ENCODE results near the gene RGS6.
"Not testable (repeated sequence)": the region's sequence is repeated elsewhere in the genome, so short reads cannot be mapped to it uniquely, and the experiment has no call there.

Gene RGS6

DNA sequence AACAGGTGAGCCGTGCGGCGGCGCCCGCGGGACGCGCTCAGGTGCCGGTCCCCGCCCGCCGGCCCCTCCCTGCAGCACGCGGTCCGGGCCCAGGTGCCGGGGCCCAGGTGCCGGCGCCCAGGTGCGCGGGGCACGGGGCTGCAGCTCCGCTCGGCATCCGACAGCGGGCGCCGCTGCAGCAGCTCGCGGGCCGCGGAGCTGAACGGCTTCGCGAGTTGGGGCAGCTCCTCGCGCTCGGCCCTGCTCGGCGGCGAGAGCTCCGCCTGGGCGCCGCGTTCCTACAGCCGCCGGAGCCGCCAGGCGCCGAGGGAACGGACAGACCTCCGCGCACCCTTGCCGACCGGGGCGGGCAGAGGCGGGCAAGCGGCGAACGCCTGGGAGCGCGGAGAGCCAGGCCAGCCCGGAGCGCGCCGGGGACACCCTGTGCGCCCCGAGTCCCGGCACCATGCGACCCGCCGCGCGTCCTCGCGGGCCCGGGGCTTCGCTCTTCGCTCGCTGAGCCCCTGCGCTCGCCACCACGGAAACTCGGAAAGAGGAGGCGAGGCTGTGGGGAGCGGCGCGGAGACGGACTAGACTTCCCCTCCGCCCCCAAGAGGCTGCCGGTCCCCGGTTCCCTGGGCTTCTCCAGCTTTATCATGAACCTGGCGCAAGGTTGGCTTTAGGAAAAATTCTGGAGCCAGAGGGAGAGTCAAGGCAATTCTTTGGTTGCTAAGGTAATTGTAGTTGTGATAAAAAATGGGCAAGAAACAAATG is at the start of gene RGS6:
Gene RGS6, plus strand, starts transcription at position 201 of the 753 bp plus-strand sequence.
- DNase-seq, result peak; percentile 61

DNA sequence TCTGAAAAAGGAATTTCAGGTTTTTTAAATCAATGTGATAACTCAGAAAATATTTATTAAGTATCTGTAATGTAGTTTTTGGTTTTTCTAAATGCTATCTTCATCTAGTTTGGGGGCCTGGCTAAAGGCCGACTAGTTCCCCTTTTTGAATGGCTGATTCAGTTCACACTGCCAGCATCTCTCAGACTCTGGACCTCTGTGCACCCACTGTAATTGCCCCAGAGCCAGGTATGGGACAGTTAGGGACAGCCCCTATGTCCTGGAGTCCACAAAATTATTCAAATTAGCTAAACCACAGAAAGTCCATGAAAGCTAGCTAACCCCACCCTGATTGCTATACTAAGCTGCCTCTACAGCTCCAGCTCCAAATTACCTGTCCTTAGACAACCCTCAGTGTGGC is 49.1 kb upstream of the RGS6 start:
- no peak for DNase-seq

GRCh38 chr14:71885301-71885700 is 46.9 kb upstream of the RGS6 start:
- DNase-seq, result no peak

DNA sequence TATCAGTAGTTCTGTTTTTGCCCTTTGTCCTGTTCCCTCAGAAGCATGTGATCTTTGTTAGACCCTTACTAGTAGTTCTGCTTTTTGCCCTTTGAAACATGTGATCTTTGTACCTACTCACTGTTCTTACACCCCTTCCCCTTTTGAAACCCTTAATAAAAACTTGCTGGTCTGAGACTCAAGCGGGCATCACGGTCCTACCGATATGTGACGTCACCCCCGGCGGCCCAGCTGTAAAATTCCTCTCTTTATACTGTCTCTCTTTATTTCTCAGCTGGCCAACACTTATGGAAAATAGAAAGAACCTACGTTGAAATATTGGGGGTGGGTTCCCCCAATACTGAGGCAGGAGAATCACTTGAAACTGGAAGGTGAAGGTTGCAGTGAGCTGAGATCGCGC is 44.4 kb upstream of the RGS6 start:
- not testable (repeated sequence) for DNase-seq

- no peak for DNase-seq
These were observed 41.7 kb upstream of the RGS6 start for GRCh38 chr14:71890541-71890940.

DNA sequence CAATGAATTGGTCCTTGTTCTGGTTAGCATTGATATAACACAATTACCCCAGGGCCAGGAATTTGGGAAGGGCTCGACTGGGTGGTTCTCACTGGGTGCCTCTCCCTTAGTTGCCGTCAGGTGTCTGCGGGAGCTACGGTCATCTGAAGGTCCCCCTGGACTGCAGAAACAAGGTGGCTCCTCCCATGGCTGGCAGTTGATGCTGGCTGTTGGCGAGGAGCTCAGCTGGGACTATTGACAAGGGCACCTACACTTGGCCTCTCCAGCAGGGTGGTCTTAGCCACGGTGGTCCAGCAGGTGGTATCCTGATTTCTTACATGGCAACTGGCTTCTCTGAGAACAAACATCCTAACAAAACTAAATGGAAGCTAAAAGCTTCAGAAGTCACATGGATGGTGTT is 41.0 kb upstream of the RGS6 start:
- no peak for DNase-seq

- no peak for DNase-seq
These were observed 40.3 kb upstream of the RGS6 start for GRCh38 chr14:71891970-71892369.

DNA sequence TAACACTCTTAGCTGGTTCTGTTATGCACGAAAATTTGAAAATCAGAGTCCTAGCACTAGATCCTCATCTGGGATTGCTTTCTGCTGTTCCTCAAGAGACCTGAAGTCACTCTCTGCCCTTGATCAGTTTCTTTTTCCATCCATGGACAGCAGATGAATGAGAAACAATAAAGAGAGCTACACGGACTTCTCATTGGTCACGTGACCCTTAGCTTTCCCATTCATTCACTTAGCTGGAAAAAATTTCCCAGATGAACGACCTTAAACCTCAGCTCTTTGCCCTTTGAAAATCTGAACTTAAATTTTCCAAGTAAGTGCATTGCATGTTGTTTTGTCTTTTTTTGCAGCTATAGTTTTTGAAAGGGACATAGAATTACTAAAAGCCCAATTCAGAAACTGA is 27.2 kb upstream of the RGS6 start:
- DNase-seq, result no peak

DNA sequence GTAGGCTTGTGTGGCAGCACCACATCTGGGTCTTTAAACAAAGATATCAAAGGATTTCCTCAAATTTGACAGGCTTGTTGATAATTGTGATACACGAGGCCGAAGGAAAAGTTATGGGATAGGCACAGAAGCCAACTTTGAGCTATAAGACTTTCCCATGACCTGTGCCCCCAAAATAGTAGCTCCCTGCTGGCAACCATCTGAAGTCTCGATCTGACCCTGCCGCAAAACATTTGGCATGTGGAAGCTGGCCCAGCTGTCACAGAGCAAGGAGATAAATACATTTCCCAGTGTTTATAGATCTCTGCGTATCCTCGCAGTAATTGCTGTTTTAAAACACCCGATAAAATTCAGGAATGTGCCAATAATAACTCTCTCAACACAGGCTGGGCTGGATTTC is 26.4 kb upstream of the RGS6 start:
- no peak for DNase-seq

- no peak for DNase-seq
These were observed 24.3 kb upstream of the RGS6 start for GRCh38 chr14:71907793-71908515.

DNA sequence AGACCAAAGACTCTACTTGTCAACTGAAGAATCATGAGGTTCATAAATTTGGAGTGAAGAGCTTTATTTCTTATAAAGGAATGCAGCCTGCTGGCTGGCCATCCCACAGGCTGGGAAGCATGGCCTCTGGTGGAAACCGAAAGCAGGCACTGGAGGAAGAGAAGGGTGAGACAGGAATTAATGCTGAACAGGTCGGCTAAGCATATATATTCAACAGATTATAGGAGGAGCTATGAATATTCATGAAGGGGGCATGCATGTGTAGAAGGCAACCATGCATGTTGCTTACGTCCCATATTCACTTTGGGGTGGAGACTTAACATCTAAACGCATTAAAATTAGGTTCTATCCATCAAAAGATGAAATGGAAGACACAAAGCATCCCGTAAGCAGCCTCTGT is 20.6 kb upstream of the RGS6 start:
- no peak for DNase-seq

DNA sequence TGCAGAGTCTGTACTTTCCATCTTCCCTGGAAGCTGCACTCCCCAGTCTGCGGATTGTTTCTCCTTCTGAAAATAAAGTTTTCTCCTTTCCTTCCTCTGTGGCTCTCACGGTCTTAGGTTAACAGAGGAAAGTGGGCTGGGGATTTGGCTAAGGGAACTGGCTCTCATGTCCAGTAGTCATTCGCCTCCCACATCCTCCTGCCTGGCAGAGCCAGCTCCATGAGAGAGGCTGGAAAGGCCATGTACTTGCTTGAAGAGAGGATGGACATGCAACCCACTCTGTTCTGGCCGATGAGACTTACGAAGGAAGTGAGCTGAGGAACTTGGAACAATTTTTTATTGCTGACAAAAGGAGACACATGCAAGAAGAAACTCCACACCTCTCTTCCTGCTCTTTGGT is 18.9 kb upstream of the RGS6 start:
- DNase-seq, result no peak

GRCh38 chr14:71918955-71919354 is 13.3 kb upstream of the RGS6 start:
- no peak for DNase-seq

DNA sequence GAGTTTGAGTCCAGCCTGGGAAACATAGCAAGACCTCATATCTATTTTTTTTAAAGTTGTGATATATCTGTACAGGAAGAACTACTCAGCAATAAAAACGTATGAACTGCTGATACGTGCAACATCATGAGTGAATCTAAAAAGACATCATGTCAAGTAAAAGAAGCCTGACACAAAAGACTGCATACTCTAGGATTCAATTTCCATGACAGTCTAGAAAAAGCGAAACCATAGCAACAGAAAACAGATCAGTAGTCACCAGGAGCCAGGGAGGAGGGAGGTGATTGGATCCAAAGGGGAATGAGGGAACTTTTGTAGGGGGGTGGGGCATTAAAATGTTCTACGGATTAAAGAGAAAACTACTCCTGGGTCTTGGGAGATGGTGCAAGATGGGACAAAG is 8.7 kb upstream of the RGS6 start:
- DNase-seq, result no peak

DNA sequence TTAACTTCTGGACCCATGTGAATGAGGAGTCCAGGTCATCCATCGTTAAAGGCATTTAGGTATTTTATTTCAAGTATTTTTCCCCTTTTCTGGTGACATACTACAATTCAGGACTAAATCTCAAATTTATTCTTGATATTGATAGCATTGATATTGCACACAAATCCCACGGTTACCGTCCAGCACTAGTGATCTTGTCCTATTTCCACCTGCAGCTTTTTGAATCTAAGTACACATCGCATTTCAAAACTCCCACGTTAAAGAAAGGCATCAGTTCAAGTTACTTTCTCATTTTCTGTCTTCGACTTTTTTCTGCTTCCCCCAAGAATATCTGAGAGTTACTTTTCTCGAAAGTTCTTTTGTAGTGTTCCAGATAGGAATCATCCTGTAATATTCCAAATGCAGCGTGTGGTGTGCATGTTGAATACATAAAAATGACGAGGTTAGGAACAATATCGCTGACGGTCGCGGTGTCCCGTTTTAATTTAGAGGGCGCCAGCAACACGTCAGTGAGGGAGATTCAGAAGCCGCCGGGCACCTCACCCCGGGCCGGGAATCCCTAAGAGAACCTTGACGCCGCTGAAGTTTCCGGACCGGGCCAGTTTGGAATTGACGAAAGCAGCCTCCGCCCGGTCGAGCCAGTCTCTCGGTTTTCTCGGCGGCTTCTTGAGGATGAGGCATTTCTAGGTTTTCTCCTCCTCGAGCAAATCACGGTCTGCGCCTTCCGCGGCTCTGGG is 569 bp upstream of the RGS6 start:
- DNase-seq, result no peak

DNA sequence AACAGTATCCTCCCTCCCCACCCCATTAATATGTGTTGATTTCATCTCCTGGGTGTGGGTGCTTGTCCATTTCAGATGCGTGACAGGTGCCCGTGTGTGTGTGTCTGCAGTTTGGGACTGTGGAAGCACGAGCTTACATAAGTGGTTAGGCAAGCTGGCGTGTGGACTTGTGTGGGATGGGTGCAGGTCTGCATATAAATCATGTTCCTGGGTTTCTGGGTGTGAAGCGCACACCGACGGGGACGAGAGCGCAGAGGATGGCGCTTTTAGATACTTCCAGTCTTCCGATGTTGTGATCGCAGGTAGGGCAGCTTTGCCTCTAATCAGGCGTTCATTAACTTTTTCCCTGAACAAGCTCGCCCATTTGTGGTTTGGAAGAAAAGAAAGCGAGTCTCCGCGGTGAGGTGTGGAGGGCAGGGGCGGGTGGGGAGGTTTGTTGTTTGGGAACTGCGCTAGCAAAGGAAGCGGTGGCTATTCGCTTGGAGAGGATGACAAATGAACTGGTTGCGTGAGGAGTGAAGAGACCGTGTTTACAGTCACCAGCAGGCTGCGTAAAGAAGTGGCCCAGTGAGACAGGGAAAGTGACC is 865 bp downstream of the RGS6 start:
- DNase-seq, result no peak

- not testable (repeated sequence) for DNase-seq
These were observed 6.0 kb downstream of the RGS6 start for GRCh38 chr14:71938273-71938672.

DNA sequence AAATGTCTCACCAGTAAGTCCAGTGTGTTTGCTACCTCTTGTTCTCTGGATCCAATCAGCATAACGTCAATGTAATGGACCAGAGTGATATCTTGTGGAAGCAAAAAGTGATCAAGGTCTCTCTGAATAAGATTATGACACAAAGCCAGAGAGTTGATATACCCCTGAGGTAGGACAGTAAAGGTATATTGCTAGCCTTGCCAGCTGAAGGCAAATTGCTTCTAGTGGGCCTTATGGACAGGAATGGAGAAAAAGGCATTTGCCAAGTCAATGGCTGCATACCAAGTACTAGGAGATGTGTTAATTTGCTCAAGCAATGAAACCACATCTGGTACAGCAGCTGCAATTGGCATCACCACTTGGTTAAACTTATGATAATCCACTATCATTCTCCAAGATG is 7.1 kb downstream of the RGS6 start:
- not testable (repeated sequence) for DNase-seq

- DNase-seq, result not testable (repeated sequence)
These were observed 8.3 kb downstream of the RGS6 start for GRCh38 chr14:71940500-71940899.

- DNase-seq, result not testable (repeated sequence)
These were observed 9.4 kb downstream of the RGS6 start for GRCh38 chr14:71941616-71942015.

DNA sequence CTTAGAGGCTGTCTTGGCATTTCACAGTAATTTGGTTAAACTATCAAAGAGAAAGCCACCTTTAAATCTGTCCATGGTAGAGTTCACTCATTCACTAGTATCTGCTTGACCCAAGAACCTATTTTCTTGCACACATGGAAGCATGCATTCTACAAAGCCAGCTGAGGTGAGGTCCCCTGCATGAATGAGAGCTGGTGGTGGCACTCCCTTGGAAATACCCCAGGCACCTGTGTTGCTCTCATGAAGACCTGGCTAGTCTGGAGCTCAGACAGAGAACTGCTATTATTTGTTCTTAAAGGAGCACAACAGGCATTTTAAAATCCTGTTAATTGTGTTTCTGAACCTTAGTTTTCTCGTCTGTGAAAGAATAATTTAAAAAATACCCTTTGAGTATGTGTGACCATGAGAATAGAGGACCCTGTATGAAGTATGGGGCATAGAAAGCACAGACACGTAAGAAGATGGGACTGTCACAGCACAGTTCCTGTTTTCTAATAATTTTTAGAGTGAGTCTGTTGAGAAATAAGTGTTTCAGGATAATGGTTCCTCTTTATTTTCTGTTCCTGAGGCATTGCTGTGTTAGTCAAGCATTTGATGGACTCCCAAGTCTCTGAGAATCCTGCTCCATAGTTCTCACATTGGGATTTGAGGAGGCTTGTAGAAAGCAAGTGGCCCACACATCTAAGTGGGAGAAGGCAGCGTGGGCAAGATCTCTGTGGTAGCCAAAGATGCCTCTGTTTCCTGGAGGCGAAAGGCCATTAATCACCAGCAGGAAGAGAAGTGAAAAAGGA is 10.9 kb downstream of the RGS6 start:
- DNase-seq, result no peak

GRCh38 chr14:71943695-71944018 is 11.4 kb downstream of the RGS6 start:
- DNase-seq, result no peak

All from NCI-H2107 (cell line).